K562 (cell line): ENCODE results near the gene GPC1. TPM values are rescaled to one million over a fixed set of nuclear protein-coding genes. Genes with fewer than 3 reads are reported as not detected.

Experiments
- KDM2B ChIP-seq: fragments of 250-450 bp; sonication (Bioruptor Pico); IDR thresholded peaks from 2 replicates; pipeline ENCODE4 v1.8.0; 2021; ENCODE audit warnings: mild to moderate bottlenecking, moderate library complexity
- KDM4B ChIP-seq, 2 experiments: fragments of 450-650 bp in 1 of 2; sonication (generic) in 1 of 2; IDR thresholded peaks; 2 replicates each; pipeline ENCODE4 v1.6.1; 2016 to 2017; ENCODE audit warnings: borderline replicate concordance in 2 of 2, antibody characterized with exemption in 1 of 2, low read depth in 1 of 2, mild to moderate bottlenecking in 1 of 2
- PURB ChIP-seq: sonication (generic); formaldehyde crosslinking; IDR thresholded peaks from 2 replicates; pipeline ENCODE4 v1.9.0; 2021; ENCODE audit warnings: low read depth, mild to moderate bottlenecking, missing genetic modification reagents
- ZNF76 ChIP-seq: fragments of 250-450 bp; sonication (Bioruptor Pico); IDR thresholded peaks from 2 replicates; pipeline ENCODE4 v1.4.0; 2020; ENCODE audit warnings: mild to moderate bottlenecking, moderate library complexity, borderline replicate concordance
- ZNF830 ChIP-seq: fragments of 250-450 bp; sonication (Bioruptor Pico); IDR thresholded peaks from 2 replicates; pipeline ENCODE4 v1.5.0; 2021; ENCODE audit warnings: mild to moderate bottlenecking
- polyA plus RNA-seq, 8 experiments: library from polyadenylated mRNA; depleted of rRNA in 4 of 8; stranded (reverse) in 5 of 8; unstranded in 3 of 8; fragments of >200 nt; fragmentation: Nextera tagmentation in 2 of 8; fragmentation: Illumina TruSeq in 1 of 8; extraction: Ambion mirVana in 2 of 8; extraction: Trizol in 1 of 8; gene quantifications; 2 replicates each; pipeline versions ENCODE4 v1.2.1 to v1.2.3, GENCODE V29; 2011 to 2014; ENCODE audit warnings: inconsistent platforms in 1 of 8, missing spikeins in 1 of 8
- total RNA-seq, 7 experiments: library from RNA; depleted of rRNA in 6 of 7; stranded (reverse); fragments of >200 nt in 6 of 7; fragmentation: Illumina TruSeq in 2 of 7; extraction: Trizol in 2 of 7; gene quantifications; 2 replicates each; pipeline versions ENCODE4 v1.2.1 to v1.2.3, GENCODE V29; 2011 to 2021; ENCODE audit warnings: low replicate concordance in 1 of 7
- TF ChIP-seq, protein P1 (sequence below): sonication (generic); formaldehyde crosslinking; IDR thresholded peaks from 2 replicates; pipeline ENCODE4 v1.8.0; 2023; ENCODE audit warnings: mild to moderate bottlenecking, missing genetic modification reagents
- TF ChIP-seq, protein P2 (sequence below): fragments of 450-650 bp; IDR thresholded peaks from 2 replicates; pipeline ENCODE4 v1.6.1; 2014; ENCODE audit warnings: low read depth, mild to moderate bottlenecking, moderate library complexity, borderline replicate concordance
- TF ChIP-seq, protein P3 (sequence below): fragments of 450-650 bp; formaldehyde crosslinking; conservative IDR thresholded peaks from 2 replicates; pipeline ENCODE4 v1.4.0; 2022; ENCODE audit warnings: mild to moderate bottlenecking, missing genetic modification characterization
- TF ChIP-seq, protein P4 (sequence below): sonication (generic); formaldehyde crosslinking; IDR thresholded peaks from 2 replicates; pipeline ENCODE4 v1.8.0; 2022; ENCODE audit warnings: mild to moderate bottlenecking, low read depth, missing genetic modification reagents
- TF ChIP-seq, protein P5 (sequence below): fragments of 250-450 bp; sonication (Bioruptor Pico); IDR thresholded peaks from 2 replicates; pipeline ENCODE4 v1.4.0; 2020

The GPC1 gene
- total and polyA plus RNA-seq, 9 of the 15 experiments (the other 6 are each of a cell fraction or from before 2014, with no cell fraction given), result 0.07 to 0.82 (median 0.14) TPM; not detected in 3

DNA sequence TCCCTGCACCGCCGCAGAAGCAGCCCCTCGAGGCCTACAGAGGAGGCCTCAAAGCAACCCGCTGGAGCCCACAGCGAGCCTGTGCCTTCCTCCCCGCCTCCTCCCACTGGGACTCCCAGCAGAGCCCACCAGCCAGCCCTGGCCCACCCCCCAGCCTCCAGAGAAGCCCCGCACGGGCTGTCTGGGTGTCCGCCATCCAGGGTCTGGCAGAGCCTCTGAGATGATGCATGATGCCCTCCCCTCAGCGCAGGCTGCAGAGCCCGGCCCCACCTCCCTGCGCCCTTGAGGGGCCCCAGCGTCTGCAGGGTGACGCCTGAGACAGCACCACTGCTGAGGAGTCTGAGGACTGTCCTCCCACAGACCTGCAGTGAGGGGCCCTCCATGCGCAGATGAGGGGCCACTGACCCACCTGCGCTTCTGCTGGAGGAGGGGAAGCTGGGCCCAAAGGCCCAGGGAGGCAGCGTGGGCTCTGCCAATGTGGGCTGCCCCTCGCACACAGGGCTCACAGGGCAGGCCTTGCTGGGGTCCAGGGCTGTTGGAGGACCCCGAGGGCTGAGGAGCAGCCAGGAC, 31.2 kb downstream of the GPC1 start (continued):
- TF ChIP-seq, protein P1, sequence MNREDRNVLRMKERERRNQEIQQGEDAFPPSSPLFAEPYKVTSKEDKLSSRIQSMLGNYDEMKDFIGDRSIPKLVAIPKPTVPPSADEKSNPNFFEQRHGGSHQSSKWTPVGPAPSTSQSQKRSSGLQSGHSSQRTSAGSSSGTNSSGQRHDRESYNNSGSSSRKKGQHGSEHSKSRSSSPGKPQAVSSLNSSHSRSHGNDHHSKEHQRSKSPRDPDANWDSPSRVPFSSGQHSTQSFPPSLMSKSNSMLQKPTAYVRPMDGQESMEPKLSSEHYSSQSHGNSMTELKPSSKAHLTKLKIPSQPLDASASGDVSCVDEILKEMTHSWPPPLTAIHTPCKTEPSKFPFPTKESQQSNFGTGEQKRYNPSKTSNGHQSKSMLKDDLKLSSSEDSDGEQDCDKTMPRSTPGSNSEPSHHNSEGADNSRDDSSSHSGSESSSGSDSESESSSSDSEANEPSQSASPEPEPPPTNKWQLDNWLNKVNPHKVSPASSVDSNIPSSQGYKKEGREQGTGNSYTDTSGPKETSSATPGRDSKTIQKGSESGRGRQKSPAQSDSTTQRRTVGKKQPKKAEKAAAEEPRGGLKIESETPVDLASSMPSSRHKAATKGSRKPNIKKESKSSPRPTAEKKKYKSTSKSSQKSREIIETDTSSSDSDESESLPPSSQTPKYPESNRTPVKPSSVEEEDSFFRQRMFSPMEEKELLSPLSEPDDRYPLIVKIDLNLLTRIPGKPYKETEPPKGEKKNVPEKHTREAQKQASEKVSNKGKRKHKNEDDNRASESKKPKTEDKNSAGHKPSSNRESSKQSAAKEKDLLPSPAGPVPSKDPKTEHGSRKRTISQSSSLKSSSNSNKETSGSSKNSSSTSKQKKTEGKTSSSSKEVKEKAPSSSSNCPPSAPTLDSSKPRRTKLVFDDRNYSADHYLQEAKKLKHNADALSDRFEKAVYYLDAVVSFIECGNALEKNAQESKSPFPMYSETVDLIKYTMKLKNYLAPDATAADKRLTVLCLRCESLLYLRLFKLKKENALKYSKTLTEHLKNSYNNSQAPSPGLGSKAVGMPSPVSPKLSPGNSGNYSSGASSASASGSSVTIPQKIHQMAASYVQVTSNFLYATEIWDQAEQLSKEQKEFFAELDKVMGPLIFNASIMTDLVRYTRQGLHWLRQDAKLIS (CRISPR knock-in tag), result no peak
- TF ChIP-seq ZNF76 (no peak), ZNF830 (CRISPR knock-in tag) (no peak), PURB (CRISPR knock-in tag) (no peak), KDM4B (IDR thresholded peaks at IDR 0.05; ENCODE audit: borderline replicate concordance in 2 of 2, low read depth in 1 of 2) (no peak), KDM2B (no peak)
- TF ChIP-seq, protein P2, sequence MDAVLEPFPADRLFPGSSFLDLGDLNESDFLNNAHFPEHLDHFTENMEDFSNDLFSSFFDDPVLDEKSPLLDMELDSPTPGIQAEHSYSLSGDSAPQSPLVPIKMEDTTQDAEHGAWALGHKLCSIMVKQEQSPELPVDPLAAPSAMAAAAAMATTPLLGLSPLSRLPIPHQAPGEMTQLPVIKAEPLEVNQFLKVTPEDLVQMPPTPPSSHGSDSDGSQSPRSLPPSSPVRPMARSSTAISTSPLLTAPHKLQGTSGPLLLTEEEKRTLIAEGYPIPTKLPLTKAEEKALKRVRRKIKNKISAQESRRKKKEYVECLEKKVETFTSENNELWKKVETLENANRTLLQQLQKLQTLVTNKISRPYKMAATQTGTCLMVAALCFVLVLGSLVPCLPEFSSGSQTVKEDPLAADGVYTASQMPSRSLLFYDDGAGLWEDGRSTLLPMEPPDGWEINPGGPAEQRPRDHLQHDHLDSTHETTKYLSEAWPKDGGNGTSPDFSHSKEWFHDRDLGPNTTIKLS, result no peak
- TF ChIP-seq, protein P3, sequence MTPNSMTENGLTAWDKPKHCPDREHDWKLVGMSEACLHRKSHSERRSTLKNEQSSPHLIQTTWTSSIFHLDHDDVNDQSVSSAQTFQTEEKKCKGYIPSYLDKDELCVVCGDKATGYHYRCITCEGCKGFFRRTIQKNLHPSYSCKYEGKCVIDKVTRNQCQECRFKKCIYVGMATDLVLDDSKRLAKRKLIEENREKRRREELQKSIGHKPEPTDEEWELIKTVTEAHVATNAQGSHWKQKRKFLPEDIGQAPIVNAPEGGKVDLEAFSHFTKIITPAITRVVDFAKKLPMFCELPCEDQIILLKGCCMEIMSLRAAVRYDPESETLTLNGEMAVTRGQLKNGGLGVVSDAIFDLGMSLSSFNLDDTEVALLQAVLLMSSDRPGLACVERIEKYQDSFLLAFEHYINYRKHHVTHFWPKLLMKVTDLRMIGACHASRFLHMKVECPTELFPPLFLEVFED (CRISPR knock-in tag), result no peak
- TF ChIP-seq, protein P4, sequence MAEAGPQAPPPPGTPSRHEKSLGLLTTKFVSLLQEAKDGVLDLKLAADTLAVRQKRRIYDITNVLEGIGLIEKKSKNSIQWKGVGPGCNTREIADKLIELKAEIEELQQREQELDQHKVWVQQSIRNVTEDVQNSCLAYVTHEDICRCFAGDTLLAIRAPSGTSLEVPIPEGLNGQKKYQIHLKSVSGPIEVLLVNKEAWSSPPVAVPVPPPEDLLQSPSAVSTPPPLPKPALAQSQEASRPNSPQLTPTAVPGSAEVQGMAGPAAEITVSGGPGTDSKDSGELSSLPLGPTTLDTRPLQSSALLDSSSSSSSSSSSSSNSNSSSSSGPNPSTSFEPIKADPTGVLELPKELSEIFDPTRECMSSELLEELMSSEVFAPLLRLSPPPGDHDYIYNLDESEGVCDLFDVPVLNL (CRISPR knock-in tag), result no peak
- TF ChIP-seq, protein P5, sequence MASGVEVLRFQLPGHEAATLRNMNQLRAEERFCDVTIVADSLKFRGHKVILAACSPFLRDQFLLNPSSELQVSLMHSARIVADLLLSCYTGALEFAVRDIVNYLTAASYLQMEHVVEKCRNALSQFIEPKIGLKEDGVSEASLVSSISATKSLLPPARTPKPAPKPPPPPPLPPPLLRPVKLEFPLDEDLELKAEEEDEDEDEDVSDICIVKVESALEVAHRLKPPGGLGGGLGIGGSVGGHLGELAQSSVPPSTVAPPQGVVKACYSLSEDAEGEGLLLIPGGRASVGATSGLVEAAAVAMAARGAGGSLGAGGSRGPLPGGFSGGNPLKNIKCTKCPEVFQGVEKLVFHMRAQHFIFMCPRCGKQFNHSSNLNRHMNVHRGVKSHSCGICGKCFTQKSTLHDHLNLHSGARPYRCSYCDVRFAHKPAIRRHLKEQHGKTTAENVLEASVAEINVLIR, result no peak
